ENCODE data around the gene AMIGO1.

The AMIGO1 gene

DNA sequence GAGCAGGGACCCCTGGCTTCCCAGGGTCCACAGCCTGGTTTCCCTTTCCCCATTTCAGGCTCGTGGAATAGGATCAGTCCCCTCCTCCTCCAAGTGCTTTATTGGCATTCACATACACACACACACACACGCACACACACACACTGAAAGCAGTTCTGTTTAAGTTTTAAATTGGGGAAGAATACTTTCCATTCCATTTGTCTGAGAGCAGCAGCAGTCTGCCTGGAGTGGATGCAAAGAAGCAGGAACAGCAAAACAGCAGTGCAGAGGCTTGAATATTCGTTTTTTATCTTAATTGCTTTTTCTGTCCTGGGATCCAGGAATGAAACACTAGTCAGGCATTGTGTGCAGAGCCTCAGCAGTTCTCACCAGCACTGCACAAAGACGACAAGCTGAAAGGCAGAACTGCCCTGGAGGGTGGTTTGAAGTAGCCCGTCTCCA lies 8.6 kb downstream of the AMIGO1 start:
- DNase-seq, result no peak

DNA sequence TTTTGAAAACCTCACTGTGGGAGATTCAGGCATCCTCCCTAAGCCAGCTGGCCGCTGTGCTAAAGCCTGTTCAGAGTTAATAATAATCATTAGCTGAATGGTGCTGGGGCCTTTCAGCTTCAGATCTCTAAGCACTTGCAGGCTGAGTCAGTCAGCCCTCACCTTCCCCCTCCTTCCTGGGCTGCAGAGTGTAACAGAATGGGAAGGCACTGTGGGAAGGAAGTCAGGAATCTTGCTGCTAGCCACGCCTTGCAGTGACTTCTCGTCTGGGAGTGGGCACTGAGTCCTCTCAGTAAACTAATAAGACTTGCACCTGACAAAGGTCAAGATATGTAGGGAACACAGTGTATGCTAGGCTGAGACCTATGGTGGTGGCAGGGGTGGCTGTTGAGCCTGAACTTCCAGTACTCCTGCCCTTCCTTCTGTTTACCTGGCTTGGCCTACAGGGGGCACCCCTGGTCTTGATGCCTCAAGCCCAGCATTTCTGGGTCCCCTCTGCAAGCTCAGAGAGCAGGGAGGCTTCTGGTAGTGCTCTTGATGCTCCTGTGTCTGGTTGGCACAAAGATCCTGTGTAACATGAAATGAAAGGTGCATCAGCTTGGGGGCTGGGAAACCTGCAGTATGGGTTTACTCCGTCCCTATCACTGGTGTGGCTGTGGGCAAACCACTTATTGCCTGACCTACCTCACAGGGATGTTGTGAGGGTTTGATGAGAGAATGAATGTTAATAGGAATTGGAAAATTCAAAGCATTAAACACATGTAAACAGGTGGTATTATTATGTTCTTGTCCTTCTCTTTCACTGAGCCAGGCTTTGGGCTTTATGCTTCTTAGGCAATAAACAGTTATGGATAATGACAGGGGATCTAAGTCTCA lies 9.6 kb downstream of the AMIGO1 start:
- no peak for DNase-seq

DNA sequence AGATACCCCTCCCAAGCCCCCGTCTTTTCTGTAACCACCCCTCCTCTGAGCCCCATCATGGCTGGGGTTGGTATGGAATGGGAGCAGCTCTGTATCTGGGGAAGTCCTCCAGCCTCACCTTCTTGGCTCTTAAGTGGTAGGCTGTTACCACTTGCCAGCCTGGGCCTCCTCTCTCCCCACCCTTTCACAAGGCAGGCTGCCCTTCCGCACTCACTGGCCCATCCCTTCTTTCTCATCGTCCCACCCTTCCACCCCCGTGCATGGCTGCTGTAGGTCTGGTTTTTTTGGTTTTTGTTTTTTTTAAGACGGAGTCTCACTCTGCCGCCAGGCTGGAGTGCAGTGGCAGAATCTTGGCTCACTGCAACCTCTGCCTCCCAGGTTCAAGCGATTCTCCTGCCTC lies 10.4 kb downstream of the AMIGO1 start:
- DNase-seq, result no peak

DNA sequence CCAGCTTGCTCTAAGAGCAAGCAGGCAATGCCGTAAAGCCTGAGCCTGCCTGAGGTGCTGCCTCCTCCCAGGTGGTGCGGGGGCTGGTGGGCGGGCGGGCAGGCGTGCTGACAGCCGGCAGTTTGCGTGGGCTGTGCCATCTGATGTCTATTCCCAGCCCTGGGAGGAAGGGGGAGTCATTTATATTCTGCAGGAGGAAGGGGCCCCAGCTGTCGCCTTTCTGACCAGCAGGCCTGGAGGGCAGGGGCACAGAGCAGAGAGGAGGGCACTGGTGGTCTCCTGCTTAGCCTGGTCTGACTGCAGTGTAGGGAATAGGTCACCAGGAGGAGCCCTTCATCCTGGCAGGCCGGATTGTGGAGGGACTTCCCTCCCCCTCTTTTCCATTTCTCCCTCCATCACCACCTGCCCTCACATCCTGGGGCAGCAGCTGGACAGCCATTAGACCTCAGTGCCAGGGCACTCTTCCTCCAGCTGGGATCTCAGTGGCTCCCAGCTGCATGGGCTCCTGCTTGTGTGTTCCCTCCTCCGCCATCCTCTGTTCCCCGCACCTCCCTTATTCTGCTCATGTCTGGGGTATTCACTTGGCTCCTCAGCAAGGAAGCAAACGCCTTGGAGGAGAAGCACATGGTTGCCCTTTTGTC lies 11.2 kb downstream of the AMIGO1 start:
- no peak for DNase-seq

DNA sequence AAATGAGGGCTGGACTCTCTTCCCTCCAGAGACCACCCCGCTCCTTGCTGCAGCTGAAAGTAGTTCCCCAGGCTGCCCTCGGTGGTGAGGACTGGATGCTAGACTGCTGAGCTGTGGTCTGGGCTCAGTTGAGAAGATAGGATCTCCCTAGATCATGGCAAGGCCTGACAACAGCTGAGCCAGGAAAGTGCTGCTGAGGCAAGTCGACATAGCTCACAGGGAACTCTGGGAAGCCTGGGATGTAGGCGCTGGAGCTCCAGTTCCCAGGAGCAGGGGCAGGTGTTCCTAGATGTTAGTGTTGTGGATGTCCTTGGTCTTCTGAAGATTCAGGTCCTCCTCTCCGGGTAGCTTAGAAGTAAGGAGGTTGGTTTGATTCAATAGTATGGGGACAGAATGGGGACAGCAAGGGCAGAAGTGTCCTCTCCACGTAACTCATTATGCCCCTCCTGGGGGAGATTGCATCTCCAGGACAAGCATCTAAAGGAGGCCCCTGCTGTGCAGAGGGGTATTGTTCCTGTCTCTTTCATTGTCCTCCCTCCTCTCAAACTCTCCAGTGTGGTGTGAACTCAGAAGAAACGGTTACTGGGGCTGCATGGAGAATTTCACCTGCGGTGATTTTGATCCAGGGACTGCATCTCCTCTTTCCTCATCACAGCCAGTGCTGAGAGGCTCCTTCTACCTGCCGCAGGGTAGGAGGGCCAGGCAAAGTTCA lies 11.9 kb downstream of the AMIGO1 start:
- DNase-seq, result no peak

DNA sequence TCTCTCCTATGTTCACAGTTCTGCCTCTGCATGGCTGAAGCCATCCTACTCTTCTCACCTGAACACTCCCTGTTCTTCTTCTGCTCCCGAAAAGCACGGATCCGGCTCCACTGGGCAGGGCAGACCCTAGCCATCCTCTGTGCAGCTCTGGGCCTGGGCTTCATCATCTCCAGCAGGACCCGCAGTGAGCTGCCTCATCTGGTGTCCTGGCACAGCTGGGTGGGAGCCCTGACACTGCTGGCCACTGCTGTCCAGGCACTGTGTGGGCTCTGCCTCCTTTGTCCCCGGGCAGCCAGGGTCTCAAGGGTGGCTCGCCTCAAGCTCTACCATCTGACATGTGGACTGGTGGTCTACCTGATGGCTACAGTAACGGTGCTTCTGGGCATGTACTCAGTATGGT lies 13.8 kb downstream of the AMIGO1 start:
- no peak for DNase-seq

DNA sequence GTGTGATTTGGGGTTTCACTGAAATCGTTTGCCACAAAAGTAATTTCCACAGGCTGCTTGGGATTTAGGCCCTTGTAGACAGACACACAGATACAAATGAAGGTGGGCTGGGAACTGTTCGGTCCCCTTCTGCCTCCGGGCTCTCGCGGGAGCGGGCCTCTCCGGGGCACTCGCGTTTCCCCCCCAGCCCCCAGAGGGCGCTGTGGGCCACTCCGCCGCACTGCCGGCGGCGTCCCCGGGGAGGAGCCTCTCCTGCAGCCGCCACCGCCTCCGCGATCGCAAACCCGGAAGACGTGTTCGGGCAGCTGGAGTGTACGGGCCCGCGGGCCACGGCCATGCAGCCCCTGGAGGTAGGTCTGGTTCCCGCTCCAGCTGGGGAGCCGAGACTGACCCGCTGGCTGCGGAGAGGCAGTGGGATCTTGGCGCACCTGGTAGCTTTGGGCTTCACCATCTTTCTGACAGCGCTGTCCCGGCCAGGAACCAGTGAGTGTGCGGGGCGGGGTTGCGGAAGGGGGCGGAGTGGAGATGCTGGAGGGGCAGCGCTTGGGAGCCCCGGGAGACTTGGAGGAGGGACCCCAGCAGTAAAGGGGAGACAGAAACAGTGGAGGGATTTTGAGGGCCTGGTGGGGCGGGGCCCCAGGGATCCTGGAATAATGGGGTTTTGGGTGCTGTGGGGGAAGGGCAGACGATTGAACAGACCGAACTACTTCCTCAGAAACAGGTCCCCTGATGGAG lies 15.6 kb downstream of the AMIGO1 start, which contains the start of gene CYB561D1:
CYB561D1 (plus strand) TSS at position 290 of the 735 bp plus-strand sequence; CDS start at position 336, 46 bp downstream.
- peak; percentile 49 for DNase-seq

DNA sequence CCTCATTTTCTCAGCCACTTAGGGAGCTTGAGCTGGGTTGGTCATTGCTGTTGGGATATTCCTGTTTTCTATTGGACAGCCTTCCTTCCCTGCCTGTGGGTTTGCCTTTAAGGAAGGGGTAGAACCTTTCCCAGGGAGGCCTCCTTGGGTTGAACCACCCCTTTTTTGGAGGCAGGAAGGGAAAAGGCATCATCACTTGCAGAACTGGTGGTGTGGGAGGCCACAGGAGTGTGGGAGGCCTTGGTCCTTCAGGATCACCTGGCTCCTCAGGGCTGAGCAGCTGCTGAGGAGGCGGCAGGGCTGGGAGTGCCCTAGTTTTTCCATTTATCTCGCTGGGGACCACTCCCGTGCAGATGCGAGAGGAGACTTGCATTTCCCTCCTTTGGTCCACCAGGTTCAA lies 16.3 kb downstream of the AMIGO1 start:
- no peak for DNase-seq

DNA sequence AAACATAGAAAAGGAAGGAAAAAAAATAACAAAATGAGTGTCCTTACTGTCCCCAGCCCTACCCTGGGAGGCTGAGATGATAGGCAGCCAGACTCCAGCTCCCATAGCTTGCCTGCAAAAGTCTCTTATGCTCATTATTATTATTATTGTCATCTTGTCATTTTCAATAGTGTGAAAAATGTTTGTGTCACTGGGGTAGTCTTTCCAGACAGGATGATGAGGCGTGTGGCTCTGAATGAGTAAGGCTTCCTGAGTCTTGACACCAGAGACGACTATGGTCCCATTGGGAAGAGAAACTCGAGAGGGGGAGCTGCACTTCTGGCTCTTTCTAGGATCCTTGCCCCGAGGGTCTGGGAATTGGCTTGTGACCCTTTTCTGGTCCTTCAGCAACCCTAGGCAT lies 16.7 kb downstream of the AMIGO1 start:
- DNase-seq, result no peak

DNA sequence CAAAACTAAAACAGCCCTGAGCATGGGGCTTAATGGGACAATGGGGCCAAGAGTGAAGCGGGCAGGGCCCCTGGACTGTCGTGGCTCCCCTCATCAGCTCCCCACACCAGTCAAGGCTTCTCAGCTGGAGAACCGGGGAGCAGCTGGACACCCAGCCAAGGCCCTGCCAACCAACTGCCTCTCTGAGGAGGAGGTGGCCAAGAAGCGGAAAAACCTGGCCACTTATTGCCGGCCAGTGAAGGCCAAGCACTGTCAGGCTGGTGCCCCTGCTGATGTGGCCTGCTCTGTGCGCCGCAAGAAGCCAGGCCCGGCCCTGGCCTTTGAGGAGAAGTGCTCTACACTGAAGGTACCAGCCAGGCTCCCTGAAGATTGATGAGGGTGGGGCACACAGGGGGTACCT lies 18.2 kb downstream of the AMIGO1 start:
- no peak for DNase-seq

DNA sequence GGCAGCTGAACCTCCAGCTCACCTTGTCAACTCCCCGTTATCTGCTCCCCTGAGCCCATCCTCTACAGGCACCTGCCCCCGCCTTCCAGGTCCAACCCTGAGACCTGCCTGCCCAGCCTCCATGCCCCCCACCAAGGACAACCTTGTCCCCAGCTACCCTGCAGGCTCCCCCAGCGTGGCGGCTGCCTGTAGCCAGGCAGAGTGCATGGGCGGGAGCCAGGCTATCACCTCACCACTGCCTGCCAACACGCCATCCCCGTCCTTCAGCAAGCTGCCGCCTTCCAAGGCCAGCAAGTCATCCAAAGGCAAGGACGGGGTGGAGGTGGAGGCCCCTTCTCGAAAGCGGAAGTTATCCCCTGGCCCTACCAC lies 18.6 kb downstream of the AMIGO1 start:
- DNase-seq, result no peak

DNA sequence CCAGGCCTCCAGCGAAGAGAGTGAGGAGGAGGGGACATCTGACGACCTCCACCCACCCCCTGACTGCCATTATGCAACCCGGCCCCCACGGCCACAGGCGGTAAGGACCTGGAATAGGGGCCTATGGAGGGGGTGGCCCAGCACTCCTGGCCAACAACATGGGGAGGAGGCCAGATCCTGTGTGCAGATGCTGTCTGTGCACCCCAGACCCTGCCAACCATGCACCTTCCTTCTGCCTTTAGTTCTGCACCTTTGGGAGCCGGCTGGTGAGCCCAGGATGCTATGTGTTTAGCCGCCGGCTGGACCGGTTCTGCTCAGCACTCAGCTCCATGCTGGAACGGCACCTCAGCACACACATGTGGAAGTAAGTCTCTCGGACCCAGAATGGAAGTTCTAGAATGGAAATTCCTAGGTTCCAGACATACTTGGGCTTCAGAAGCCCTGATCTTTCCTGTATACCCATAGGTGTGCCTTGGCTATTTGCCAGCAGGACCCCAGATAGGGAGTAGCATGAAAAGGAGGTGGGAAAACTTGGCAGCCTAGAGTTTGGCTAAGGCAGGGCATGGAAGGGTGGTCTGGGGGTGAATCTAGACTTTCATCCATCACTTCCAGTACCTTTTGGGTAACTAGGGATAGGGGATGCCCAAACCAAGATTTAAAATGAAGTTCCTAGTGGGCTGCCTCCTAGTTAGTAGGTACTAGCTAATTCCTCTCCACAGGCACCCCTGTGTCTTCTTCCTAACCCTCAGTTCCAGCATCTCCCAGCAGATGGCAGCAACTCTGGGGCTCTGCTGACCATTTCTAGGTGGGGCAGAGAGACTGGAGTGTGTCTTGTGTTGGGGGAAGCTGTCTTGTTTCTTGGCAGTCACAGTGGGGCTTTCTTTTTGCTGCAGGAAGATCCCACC lies 19.2 kb downstream of the AMIGO1 start:
- DNase-seq, result no peak

DNA sequence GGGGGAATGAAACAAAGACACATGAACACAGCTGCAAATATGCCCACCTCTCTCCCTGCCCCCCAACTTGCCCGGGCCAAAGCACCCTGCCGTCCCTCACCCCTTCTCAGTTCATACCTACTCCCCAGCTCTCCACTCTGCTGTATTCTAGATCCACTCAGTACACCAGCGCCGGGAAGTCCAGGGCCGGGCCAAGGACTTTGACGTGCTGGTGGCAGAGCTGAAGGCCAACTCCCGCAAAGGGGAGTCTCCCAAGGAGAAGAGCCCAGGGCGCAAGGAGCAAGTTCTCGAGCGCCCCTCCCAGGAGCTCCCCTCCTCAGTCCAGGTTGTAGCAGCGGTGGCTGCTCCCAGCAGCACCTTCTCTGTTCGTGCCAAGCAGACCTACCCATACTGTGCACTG lies 20.8 kb downstream of the AMIGO1 start:
- no peak for DNase-seq

DNA sequence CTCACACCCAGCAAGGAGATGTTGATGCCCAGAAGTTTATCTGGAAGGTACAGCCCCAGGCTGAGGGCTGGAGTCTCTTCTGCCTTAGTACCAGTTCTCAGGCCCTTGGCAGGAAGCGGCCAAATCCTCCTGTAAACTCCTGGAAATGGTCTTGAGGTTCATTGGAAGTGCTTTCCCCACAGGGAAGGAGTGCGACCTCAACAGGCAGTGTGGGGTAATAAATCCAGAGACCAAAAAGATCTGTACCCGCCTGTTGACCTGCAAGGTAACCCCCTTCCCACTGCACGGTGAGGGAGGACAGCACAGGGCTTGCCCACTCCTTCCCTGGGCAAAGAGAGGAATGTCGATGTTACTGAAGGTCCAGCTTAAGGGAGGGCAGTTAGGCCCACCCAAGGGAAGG lies 21.3 kb downstream of the AMIGO1 start:
- DNase-seq, result no peak

DNA sequence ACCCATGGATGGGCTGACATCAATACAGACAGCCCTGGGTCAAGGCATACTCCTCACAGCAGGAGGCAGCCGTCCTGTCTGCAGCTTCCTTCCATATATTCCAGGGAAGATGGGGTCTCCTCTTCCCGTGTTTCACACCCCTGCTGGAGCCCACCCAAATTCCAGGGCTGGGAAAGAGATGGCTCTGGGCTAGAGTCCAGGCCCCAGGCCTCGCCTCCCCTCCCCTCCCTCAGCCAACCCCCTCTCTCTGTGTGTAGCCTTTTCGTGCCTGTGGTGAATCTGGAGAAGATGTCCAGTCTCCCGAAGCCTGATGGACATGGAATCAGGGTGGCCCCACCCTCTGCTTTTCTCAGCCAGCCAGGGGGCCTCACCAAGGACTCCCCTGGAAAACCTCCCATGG lies 22.3 kb downstream of the AMIGO1 start:
- DNase-seq, result no peak

DNA sequence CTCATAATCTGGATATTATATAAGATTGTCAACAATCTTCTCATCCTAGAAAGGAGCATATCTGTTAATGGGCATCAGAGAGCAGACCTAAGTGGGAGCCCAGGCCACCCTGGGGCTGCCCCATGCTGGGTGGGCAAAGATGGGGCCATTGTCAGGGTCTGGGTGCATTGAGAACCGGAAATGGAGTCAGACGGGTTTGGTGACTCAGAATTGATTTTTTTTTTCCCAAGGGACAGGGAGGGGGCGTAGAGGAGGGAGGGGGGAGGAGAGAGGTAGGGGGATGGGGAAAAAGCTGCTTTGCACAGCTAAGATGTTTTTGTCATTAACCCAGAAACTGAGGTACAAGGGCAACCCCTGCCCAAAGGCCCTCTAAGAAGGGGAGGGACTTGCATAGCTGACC lies 24.5 kb downstream of the AMIGO1 start:
- no peak for DNase-seq

DNA sequence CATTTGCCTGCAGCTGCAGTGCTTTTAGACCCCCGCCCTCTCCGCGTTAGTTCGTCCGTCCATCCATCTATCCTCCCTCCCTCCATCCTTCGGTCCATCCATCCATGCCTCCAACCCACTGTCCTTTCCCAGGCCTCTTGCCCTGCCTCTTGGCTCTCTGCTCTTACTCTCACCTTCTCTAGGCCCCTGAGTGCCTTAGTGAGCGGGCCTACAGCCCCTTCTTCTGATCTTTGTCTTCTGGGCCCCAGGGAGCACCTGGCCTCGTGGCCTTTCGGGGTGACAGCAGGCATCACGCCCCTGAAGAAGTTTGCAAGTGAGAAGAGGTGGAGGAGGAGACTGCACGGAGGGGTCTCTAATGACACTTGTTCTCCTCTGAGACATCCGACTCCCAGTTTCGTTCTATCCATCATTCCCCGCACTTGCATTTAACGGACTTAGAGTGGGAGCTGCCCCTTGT lies 25.0 kb downstream of the AMIGO1 start:
- DNase-seq, result no peak

DNA sequence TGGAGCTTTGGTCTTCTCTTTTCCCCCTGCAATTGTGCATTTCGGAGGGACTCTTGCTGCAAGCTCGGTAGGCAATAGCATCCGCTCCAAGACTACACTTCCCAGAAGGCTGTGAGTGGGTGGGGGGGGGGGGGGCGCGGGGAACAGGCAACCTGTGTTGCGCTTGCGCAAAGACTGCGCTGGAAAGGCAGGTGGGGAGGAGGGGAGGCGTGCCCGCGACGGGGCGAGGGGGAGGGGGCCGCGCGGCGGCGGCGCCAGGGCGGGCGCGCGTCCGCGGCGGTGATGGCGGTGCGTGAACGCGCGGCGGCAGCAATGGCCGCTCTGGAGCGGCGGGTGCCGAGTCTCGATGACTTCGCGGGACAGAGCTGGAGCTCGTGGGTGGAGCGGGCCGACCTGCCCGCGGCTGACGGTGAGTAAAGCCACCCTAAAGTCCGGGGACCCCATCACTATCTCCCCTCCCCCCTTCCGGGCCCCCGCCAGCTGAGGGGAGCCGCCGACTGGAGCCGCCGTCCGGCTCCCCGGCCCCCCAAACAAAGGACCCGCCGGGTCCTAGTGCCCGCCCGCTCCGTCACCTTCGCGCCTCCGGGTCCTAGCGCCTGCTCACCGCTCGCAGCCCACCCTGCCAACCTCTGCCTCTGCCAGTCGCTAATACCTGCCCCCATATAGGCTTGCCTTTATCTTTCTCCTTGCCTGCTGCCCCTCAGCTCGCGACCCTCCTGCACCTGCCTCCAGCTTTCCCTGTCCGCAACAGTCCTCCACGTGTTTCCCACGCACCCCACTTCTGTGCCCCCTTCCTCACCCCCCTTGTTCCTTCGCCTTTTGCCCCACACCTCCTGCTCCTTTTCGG lies 25.6 kb downstream of the AMIGO1 start, which contains the start of gene ATXN7L2:
ATXN7L2 (plus strand) TSS at position 234 of the 847 bp plus-strand sequence; CDS start at position 283, 49 bp downstream.
- DNase-seq, result peak; percentile 57

DNA sequence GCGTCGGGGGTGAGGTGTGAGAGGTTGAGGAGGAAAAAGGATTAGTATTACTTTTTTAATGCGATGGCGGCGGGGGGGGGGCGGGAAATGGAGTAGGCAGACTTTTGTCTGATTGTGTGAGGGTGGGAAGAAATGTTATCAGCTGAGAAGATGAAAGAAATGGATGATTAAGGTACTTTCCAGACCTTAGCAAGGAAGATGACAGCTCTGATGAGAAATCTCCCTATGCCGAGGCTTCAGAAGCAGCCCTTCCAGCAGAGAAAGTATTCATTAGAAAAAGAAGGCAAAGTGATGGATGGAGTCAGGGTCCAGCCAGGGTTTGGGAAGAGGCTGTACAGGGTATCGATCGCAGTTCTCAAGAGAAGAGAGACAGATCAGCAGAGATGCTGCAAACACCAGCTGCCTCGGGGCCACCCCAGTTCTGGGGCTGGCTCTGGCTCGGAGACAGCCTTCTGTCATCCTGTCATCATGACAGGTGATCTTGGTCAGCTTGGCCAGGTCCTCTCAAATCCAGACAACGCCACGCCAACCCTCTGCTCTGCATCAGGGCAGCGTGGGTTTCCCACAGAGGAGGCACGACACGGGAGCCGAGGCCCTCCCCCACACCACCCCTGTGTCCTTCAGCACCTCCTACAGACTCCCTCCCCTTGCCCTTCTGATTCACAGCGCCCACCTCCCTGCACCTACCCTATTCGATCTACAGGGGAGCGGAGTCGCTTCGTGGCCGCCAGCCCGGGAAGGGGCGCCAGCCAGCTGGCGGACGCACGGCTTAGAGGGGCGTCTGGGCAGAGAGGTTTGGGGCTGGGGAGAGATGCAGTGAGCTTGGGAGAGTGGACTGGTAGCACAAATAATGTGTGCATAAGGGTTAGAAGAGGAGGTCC lies 26.5 kb downstream of the AMIGO1 start:
- no peak for DNase-seq

DNA sequence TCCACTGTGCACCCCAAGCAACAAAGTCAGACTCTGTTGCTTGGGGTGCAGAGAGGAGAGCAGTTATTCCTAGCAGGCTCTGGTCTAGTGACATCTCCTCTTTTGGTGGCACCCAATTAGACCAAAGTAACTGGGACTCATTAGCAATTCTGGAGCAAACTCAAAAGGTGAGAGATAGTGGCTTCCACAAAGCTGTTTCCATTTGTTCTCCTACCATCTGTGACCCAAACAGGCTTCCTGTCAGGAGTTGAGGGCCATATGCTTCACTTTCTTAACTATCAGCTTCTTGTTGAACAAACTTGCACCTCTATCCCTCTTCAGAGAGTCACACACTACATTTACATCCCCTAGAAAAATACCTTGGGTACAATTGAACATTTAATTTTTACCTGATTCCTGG lies 27.3 kb downstream of the AMIGO1 start:
- DNase-seq, result no peak

All from GOT3 (cell line).